ENCODE data around the gene UBE2J2.

Gene UBE2J2

DNA sequence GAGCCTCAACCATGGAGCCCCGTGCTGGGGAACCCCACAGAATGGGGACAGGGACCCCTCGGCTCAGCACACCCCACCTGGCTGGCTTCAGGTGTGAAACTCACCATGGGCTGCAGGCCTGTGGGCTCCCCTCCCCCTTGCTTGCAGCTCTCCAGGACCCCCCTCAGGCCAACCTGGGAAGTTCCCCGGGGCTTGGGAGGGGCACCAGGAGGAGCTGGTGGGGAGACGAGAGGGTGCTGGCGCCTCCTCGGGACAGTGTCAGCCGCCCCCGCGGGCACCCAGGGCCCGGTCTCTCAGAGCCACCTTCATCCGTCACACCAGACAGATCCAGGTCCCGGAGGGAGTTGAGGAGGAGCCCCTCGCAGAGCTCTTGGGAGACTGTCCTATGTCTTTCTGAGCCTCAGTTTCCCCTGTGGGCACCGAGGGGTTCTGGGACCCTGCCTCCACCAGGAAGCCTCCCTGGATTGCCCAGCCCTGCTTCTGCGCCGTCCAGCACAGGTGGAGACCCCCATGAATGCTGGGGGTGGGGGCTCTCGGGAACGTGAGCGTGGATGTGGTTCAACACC lies 66.6 kb downstream of the UBE2J2 start:
- no peak for DNase-seq

DNA sequence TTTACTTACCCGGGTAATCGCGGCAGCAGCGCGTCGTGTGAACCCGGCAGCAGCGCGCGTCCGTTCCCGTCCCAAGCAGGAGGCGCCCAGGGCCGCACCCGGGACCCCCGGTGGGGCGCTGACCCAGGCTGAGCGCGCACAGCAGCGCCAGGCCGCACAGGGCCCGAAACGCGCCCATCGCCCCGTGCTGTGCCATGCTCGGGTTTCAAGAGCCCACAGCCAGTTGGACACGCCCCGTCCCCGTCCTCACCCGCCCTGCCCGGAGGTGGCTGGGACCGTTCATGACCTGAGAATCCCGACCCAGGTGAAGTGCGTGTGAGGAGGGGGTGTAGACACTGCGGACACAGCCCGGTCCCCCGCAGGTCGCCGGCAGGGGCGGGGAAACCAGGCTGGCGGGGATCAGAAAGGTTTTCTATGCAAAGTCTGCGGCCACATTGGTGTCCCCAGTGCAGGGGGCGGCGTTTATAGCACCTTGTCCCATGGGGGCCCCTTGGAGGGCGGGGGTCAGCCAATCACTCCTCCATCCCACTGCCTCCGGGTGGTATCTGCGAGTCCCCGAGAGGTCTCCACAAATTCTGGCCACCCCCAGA lies 67.2 kb downstream of the UBE2J2 start, which contains the start of gene TNFRSF18:
TSS of gene TNFRSF18 (minus strand) at position 217 of the 590 bp plus-strand sequence. CDS start at position 196, 21 bp downstream.
- no peak for DNase-seq

DNA sequence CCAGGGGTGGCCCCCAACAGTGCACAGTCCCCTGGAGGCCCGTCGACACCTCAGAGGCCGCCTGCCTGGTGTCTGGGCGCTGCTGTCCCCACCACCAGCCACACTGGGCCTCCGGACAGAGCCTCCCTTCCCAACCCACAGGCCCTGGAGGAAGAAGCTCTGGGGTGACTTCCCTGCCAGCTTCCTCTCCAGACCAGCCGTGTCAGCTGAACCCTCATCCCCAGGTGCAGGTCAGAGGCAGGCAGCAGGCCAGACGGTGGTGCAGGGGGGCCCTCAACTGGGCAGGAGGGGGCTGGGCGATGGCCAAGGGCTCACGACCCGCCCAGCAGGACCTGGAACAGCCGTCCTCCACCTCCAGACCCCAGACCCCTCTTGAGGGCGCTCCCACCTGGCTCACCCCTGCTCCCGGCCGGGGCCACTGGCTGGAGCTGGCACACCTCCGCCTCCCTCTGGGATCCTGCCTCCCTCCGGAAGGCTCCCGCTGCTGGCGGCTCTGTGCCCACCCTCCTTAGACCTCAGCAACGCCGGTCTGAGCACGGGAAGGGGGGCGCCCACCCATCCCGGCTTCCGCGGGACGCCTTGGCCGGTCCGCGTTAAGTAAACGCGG lies 67.8 kb downstream of the UBE2J2 start:
- no peak for DNase-seq

DNA sequence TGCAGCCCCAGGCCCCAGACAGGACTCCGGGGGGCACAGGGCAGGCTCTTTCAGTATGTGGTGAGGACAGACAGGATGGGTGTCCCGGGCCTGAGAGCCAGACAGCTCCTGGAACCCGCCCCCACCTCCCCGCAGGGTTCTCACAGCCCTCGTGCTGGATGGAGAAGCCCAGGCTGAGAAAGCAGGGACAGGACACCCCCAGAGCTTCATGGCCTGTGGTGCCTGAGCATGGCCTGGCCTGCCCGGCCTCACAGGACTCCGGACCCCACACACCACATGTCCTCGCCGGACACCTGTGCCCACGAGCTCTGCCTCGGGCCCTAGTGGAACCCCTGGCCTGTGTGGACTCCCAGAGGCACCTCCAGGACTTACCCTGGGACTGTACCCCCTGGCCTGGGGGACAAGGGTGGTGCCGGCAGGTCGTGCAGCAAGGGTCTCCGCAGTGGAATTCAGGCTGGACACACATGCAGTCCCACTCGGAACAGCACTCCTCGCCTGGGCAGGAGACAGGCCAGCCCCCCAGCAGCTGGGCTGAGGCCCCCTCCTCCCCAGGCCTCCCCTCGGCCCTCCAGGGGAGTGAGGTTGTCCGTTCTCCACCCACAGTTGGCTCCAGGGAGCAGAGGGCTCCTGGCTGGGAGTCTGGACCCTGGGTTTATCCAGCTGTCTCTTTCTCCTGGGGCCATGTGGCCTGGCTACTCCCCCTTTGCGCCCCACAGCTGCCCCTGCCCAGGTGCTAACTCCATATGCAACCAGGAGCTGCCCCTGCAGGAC lies 68.5 kb downstream of the UBE2J2 start:
- DNase-seq = no peak

DNA sequence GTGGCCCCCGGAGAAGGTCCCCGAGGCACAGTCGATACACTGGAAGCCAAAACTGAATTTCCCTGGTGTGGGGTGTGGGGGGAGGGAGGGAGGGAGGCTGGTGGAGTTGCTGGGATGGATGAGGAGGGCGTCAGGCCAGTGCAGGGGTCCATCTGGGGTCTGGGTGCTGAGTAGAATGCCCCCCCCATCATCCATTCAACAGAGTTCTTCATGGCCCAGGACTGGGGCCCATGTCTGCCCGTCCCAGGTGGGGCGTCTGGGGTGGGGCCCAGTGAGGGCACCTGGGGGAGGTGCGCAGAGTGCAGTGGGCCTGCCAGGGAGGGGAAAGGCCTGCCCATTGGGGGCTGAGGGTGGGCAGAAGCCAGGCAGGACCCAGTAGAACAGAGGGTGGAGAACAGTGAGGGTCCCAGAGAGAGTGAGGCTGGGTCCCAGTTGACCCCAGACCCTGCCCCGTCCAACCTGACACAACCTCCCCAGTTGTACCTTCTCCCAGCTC lies 69.2 kb downstream of the UBE2J2 start:
- no peak for DNase-seq

Data from midbrain (tissue), 1 donor.